ENCODE results near the gene PSORS1C2.

GRCh38 chr6:31115941-31116560, 22.8 kb downstream of the PSORS1C2 start:
- TF ChIP-seq, protein P1, sequence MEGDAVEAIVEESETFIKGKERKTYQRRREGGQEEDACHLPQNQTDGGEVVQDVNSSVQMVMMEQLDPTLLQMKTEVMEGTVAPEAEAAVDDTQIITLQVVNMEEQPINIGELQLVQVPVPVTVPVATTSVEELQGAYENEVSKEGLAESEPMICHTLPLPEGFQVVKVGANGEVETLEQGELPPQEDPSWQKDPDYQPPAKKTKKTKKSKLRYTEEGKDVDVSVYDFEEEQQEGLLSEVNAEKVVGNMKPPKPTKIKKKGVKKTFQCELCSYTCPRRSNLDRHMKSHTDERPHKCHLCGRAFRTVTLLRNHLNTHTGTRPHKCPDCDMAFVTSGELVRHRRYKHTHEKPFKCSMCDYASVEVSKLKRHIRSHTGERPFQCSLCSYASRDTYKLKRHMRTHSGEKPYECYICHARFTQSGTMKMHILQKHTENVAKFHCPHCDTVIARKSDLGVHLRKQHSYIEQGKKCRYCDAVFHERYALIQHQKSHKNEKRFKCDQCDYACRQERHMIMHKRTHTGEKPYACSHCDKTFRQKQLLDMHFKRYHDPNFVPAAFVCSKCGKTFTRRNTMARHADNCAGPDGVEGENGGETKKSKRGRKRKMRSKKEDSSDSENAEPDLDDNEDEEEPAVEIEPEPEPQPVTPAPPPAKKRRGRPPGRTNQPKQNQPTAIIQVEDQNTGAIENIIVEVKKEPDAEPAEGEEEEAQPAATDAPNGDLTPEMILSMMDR (IDR thresholded peaks at IDR 0.05), result no peak
- TF ChIP-seq POLR2AphosphoS5 (IDR thresholded peaks at IDR 0.05) (no peak), POLR2A (IDR thresholded peaks at IDR 0.05; ENCODE audit: low read depth) (no peak), EP300 (IDR thresholded peaks at IDR 0.05) (no peak)

All from esophagus muscularis mucosa (tissue), 4 donors.